H1 (cell line): ENCODE results near the gene PANX3. TPM values are rescaled to one million over a fixed set of nuclear protein-coding genes. Genes with fewer than 3 reads are reported as not detected.

Source experiments
- CTCF ChIA-PET: fragments of 300-600 bp; sonication (Branson Sonifier 250); formaldehyde crosslinking; loops from one replicate; lab custom pipeline; 2021; ENCODE audit not compliant: partially characterized antibody; lab: Charles Lee
- POLR2A ChIA-PET: fragments of 300-600 bp; sonication (Branson Sonifier 250); formaldehyde crosslinking; loops from one replicate; lab custom pipeline; 2021; ENCODE audit warnings: inconsistent platforms; ENCODE audit not compliant: partially characterized antibody; lab: Charles Lee
- DNase-seq, 2 experiments: peaks; one replicate each; pipeline versions ENCODE4 v3.0.0 to v3.0.0-alpha.2; 2010 to 2022; ENCODE audit warnings: low spot score in 2 of 2, low read depth in 1 of 2, mixed read lengths in 1 of 2
- FAIRE-seq: peaks from 2 replicates; lab custom pipeline; 2011; peaks lifted over from hg19 to GRCh38; lab: Jason Lieb, UNC
- H2AFZ ChIP-seq: 2 replicates; pipeline ENCODE4 v1.8.1; 2012; ENCODE audit warnings: low read length, inconsistent platforms
- H2AK5ac ChIP-seq: 2 replicates; pipeline ENCODE4 v1.6.1; 2013; ENCODE audit warnings: low read depth, low read length
- H2BK120ac ChIP-seq: replicated peaks from 2 replicates; pipeline ENCODE3; 2013; ENCODE audit warnings: low read depth, low read length, inconsistent platforms
- H2BK12ac ChIP-seq: 2 replicates; pipeline ENCODE4 v1.6.1; 2013; ENCODE audit warnings: low read depth, low read length
- H2BK15ac ChIP-seq: 2 replicates; pipeline ENCODE4 v1.6.1; 2013; ENCODE audit warnings: low read length
- H2BK20ac ChIP-seq: 2 replicates; pipeline ENCODE4 v1.6.1; 2013; ENCODE audit warnings: low read length
- H2BK5ac ChIP-seq: 2 replicates; pipeline ENCODE4 v1.6.1; 2013; ENCODE audit warnings: low read depth, low read length
- H3K14ac ChIP-seq: 2 replicates; pipeline ENCODE4 v1.6.1; 2013; ENCODE audit warnings: inconsistent platforms; ENCODE audit not compliant: insufficient read length
- H3K18ac ChIP-seq: 2 replicates; pipeline ENCODE4 v1.6.1; 2013; ENCODE audit warnings: low read length; ENCODE audit errors: extremely low read depth
- H3K23ac ChIP-seq: 2 replicates; pipeline ENCODE4 v1.6.1; 2013; ENCODE audit warnings: inconsistent platforms; ENCODE audit not compliant: insufficient read length
- H3K23me2 ChIP-seq: 2 replicates; pipeline ENCODE4 v1.6.1; 2013; ENCODE audit warnings: low read depth, low read length
- H3K27ac ChIP-seq: 2 replicates; pipeline ENCODE4 v1.6.1; 2011; ENCODE audit warnings: low read depth, low read length, inconsistent platforms
- H3K27me3 ChIP-seq, 4 experiments: replicated peaks in 1 of 4; 1 replicate in 1 of 4; 2 replicates in 3 of 4; pipeline versions ENCODE4 v1.6.1 to v1.8.1; 2011 to 2013; ENCODE audit warnings: low read length in 3 of 4, mild to moderate bottlenecking in 3 of 4, inconsistent platforms in 2 of 4, mixed read lengths in 2 of 4, moderate library complexity in 1 of 4; ENCODE audit not compliant: control insufficient read depth in 3 of 4, insufficient read depth in 3 of 4; ENCODE audit errors: extremely low read depth in 1 of 4
- H3K36me3 ChIP-seq, 4 experiments: 2 replicates each; pipeline versions ENCODE4 v1.6.1 to v1.8.1; 2011 to 2013; ENCODE audit warnings: mild to moderate bottlenecking in 4 of 4, low read length in 3 of 4, moderate library complexity in 2 of 4, control low read depth in 1 of 4, inconsistent platforms in 1 of 4; ENCODE audit not compliant: insufficient read depth in 4 of 4, control insufficient read depth in 2 of 4
- H3K4ac ChIP-seq: replicated peaks from 2 replicates; pipeline ENCODE3; 2013; ENCODE audit warnings: low read length, low read depth, mixed read lengths, inconsistent platforms; ENCODE audit not compliant: insufficient read length
- H3K4me1 ChIP-seq, 4 experiments: replicated peaks in 1 of 4; 1 replicate in 1 of 4; 2 replicates in 3 of 4; pipeline versions ENCODE4 v1.6.1 to v1.8.1; 2011 to 2013; ENCODE audit warnings: low read length in 3 of 4, inconsistent platforms in 2 of 4, mixed read lengths in 1 of 4; ENCODE audit not compliant: insufficient read depth in 4 of 4, control insufficient read depth in 3 of 4
- H3K4me2 ChIP-seq, 2 experiments: 2 replicates each; pipeline versions ENCODE4 v1.6.1 to v1.8.1; 2011 to 2013; ENCODE audit warnings: low read depth in 2 of 2, low read length in 2 of 2, control low read depth in 1 of 2, inconsistent platforms in 1 of 2, mild to moderate bottlenecking in 1 of 2; ENCODE audit not compliant: insufficient read depth in 1 of 2
- H3K4me3 ChIP-seq, 4 experiments: fragments of 200-600, 300-600 bp in 1 of 4; sonication (generic), shearing (Covaris generic), sonication (Bioruptor Twin) in 1 of 4; 2 replicates each; pipeline versions ENCODE4 v1.5.1 to v1.8.1; 2011 to 2016; ENCODE audit warnings: low read length in 4 of 4, low read depth in 3 of 4, control low read depth in 2 of 4, inconsistent platforms in 2 of 4, mild to moderate bottlenecking in 2 of 4, mixed read lengths in 1 of 4, moderate library complexity in 1 of 4; ENCODE audit not compliant: insufficient read depth in 2 of 4; ENCODE audit errors: extremely low read depth in 1 of 4
- H3K56ac ChIP-seq: replicated peaks from 2 replicates; pipeline ENCODE3; 2013; ENCODE audit warnings: low read depth, mild to moderate bottlenecking, mixed read lengths, low read length, inconsistent platforms; ENCODE audit not compliant: insufficient read length
- H3K79me1 ChIP-seq: 2 replicates; pipeline ENCODE4 v1.6.1; 2013; ENCODE audit warnings: low read depth, low read length, control low read depth
- H3K79me2 ChIP-seq, 2 experiments: 2 replicates each; pipeline versions ENCODE4 v1.6.1 to v1.8.1; 2012 to 2013; ENCODE audit warnings: low read length in 2 of 2, mild to moderate bottlenecking in 2 of 2, inconsistent platforms in 1 of 2; ENCODE audit not compliant: insufficient read depth in 2 of 2, control insufficient read depth in 1 of 2
- H3K9ac ChIP-seq, 4 experiments: replicated peaks in 1 of 4; 1 replicate in 1 of 4; 2 replicates in 3 of 4; pipeline versions ENCODE4 v1.6.1 to v1.8.1; 2011 to 2013; ENCODE audit warnings: low read depth in 3 of 4, low read length in 3 of 4, control low read depth in 2 of 4, mild to moderate bottlenecking in 2 of 4, moderate library complexity in 2 of 4, inconsistent platforms in 1 of 4; ENCODE audit errors: extremely low read depth in 1 of 4
- H3K9me3 ChIP-seq, 2 experiments: 2 replicates each; pipeline versions ENCODE4 v1.6.1 to v1.8.1; 2012 to 2013; ENCODE audit warnings: mild to moderate bottlenecking in 2 of 2, moderate library complexity in 2 of 2, control low read depth in 1 of 2, inconsistent platforms in 1 of 2, low read depth in 1 of 2, low read length in 1 of 2, mixed read lengths in 1 of 2; ENCODE audit not compliant: insufficient read depth in 2 of 2
- H4K20me1 ChIP-seq, 2 experiments: replicated peaks in 1 of 2; 2 replicates each; pipeline versions ENCODE3 to v1.8.1; 2011 to 2013; ENCODE audit warnings: inconsistent platforms in 2 of 2, low read length in 2 of 2, mild to moderate bottlenecking in 1 of 2; ENCODE audit not compliant: insufficient read depth in 2 of 2, control insufficient read depth in 1 of 2
- H4K5ac ChIP-seq: 2 replicates; pipeline ENCODE4 v1.6.1; 2013; ENCODE audit warnings: low read length, low read depth, mixed read lengths, inconsistent platforms; ENCODE audit not compliant: insufficient read length
- H4K8ac ChIP-seq: 2 replicates; pipeline ENCODE4 v1.8.0; 2013; ENCODE audit warnings: mild to moderate bottlenecking, moderate library complexity, low read length, inconsistent platforms; ENCODE audit not compliant: insufficient read depth; ENCODE audit errors: extremely low read depth
- H4K91ac ChIP-seq: replicated peaks from 2 replicates; pipeline ENCODE3; 2013; ENCODE audit warnings: low read length, mixed read lengths, inconsistent platforms; ENCODE audit not compliant: insufficient read length
- CBX5 ChIP-seq: fragments of 300-800, 300-1000 bp; sonication (generic); IDR thresholded peaks from 2 replicates; pipeline ENCODE4 v1.7.1; 2016; ENCODE audit warnings: antibody characterized with exemption, low read length, low read depth
- CBX8 ChIP-seq: fragments of 300-800, 300-1000 bp; sonication (generic); IDR thresholded peaks from 2 replicates; pipeline ENCODE4 v1.7.1; 2016; ENCODE audit warnings: low read depth, low read length, borderline replicate concordance
- CEBPB ChIP-seq: IDR thresholded peaks from 2 replicates; pipeline ENCODE4 v1.6.1; 2012; ENCODE audit warnings: low read depth, low read length
- MAFK ChIP-seq: IDR thresholded peaks from 2 replicates; pipeline ENCODE4 v1.6.1; 2012; ENCODE audit warnings: low read depth, mild to moderate bottlenecking, improper control_type of control experiment, low read length
- NANOG ChIP-seq: IDR thresholded peaks from 2 replicates; pipeline ENCODE4 v1.6.1; 2011; ENCODE audit warnings: low read length, low read depth, mild to moderate bottlenecking, inconsistent platforms; ENCODE audit not compliant: insufficient read depth, poor library complexity, severe bottlenecking
- POLR2AphosphoS5 ChIP-seq: IDR thresholded peaks from 2 replicates; pipeline ENCODE4 v1.6.1; 2011; ENCODE audit warnings: low read depth, low read length
- POU5F1 ChIP-seq: IDR thresholded peaks from 2 replicates; pipeline ENCODE4 v1.6.1; 2011; ENCODE audit warnings: low read depth, mild to moderate bottlenecking, low read length, moderate library complexity
- RAD21 ChIP-seq, 2 experiments: IDR thresholded peaks in 1 of 2; conservative IDR thresholded peaks in 1 of 2; 2 replicates each; pipeline ENCODE4 v1.6.1; 2011; ENCODE audit warnings: low read depth in 2 of 2, low read length in 2 of 2, improper control_type of control experiment in 1 of 2, inconsistent platforms in 1 of 2, mild to moderate bottlenecking in 1 of 2, moderate library complexity in 1 of 2
- USF2 ChIP-seq: IDR thresholded peaks from 2 replicates; pipeline ENCODE4 v1.6.1; 2011; ENCODE audit warnings: low read length, improper control_type of control experiment
- WGBS, 2 experiments: shearing (Covaris generic) in 1 of 2; methylation state at CpG; one replicate each; pipeline versions ENCODE4 v1.1.6 to v1.1.7; 2013 to 2015; ENCODE audit warnings: low lambda C conversion rate in 2 of 2, mixed read lengths in 2 of 2, inconsistent platforms in 1 of 2, low coverage in 1 of 2, missing lambda C conversion rate in 1 of 2; ENCODE audit not compliant: insufficient replicate concordance in 2 of 2, insufficient coverage in 1 of 2, insufficient read length in 1 of 2; ENCODE audit errors: extremely low coverage in 1 of 2, missing lambda C conversion rate in 1 of 2; 5-methylcytosine and 5-hydroxymethylcytosine counted together
- polyA plus RNA-seq, 7 experiments: library from polyadenylated mRNA; depleted of rRNA in 3 of 7; stranded (reverse) in 5 of 7; unstranded in 2 of 7; fragments of >200 nt in 5 of 7; fragments of 200-250 nt in 2 of 7; gene quantifications; 1 replicate in 5 of 7; 2 replicates in 1 of 7; 4 replicates in 1 of 7; pipeline versions ENCODE4 v1.2.1 to v1.2.3, GENCODE V29; 2011 to 2013; ENCODE audit warnings: missing spikeins in 2 of 7, mixed read lengths in 2 of 7
- total RNA-seq: library from RNA; stranded (reverse); fragmentation: NEBNext Ultra II Directional; extraction: Animal tissue kit (Norgen Biotek cat#: 25700); gene quantifications from 2 replicates; pipeline ENCODE4 v1.2.1, GENCODE V29; 2021
- TF ChIP-seq, protein P1 (sequence below): IDR thresholded peaks from 2 replicates; pipeline ENCODE4 v1.6.1; 2012; ENCODE audit warnings: inconsistent platforms
- TF ChIP-seq, protein P2 (sequence below): IDR thresholded peaks from 2 replicates; pipeline ENCODE4 v1.6.1; 2011; ENCODE audit warnings: low read depth, mild to moderate bottlenecking, low read length; ENCODE audit not compliant: insufficient read depth

Gene PANX3
- total and polyA plus RNA-seq, 2 of the 8 experiments (the other 6 are each of a cell fraction or from before 2014, with no cell fraction given) = not detected

- Histone ChIP-seq H3K4ac (no peak overlapping the region), H2BK12ac (no peak overlapping the region), H2AK5ac (no peak overlapping the region), H3K56ac (no peak overlapping the region), H4K91ac (no peak overlapping the region), H4K20me1 (no peaks in the 10 kb centered on the region), H3K27ac (no peak overlapping the region), H3K79me2 (no peaks in the 10 kb centered on the region), H2BK15ac (no peak overlapping the region), H3K23me2 (no peaks in the 10 kb centered on the region), H3K4me3 (no peak overlapping the region), H3K79me1 (no peaks in the 10 kb centered on the region), H3K27me3 (no peaks in the 10 kb centered on the region), H3K18ac (no peak overlapping the region), H3K4me1 (no peaks in the 10 kb centered on the region; a peak in 1 of 7 replicates), H4K5ac (no peak overlapping the region), H2BK20ac (no peak overlapping the region), H2AFZ (no peak overlapping the region), H3K14ac (no peak overlapping the region), H2BK120ac (no peak overlapping the region), H3K4me2 (no peak overlapping the region), H3K36me3 (no peaks in the 10 kb centered on the region), H4K8ac (peak overlapping the region; percentile 91; the same call in 1 of the 2 replicates), H3K9me3 (no peaks in the 10 kb centered on the region), H2BK5ac (no peak overlapping the region), H3K9ac (no peak overlapping the region), H3K23ac (no peak overlapping the region)
- 95% methylated on average over 3 of the region's 3 CpGs; no CpG with 5 or more reads in 1 of the 2 experiments for WGBS, 2 experiments
- DNase-seq (no peak), FAIRE-seq (no peak)
- ChIA-PET CTCF (interaction anchor here (0.6 to 1.8 kb wide), 5 partner anchors 17 to 200 kb away, joined by 3 to 7 read pairs (median 6); no protein-coding TSS in a partner anchor), POLR2A (interaction anchor here (1.5 kb wide), 1 partner anchor 21 kb away, joined by 5 read pairs; the partner anchor contains the start of gene TBRG1)
- TF ChIP-seq POLR2AphosphoS5 (no peak), CEBPB (no peak), NANOG (no peak), CBX8 (no peak), USF2 (no peak), RAD21 (IDR thresholded peaks at IDR 0.05 in 1 of 2, conservative IDR thresholded peaks at IDR 0.05 in 1 of 2; ENCODE audit: low read depth in 2 of 2, low read length in 2 of 2) (no peak), MAFK (no peak), POU5F1 (no peak), CBX5 (no peak)
- TF ChIP-seq, protein P1, sequence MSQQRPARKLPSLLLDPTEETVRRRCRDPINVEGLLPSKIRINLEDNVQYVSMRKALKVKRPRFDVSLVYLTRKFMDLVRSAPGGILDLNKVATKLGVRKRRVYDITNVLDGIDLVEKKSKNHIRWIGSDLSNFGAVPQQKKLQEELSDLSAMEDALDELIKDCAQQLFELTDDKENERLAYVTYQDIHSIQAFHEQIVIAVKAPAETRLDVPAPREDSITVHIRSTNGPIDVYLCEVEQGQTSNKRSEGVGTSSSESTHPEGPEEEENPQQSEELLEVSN = no peak
- TF ChIP-seq, protein P2, sequence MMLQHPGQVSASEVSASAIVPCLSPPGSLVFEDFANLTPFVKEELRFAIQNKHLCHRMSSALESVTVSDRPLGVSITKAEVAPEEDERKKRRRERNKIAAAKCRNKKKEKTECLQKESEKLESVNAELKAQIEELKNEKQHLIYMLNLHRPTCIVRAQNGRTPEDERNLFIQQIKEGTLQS = no peak
These were observed 9.0 kb upstream of the PANX3 start for GRCh38 chr11:124602193-124602592.
